CD4-positive, alpha-beta T cell treated with Interleukin-21 for 1 hour (primary cell): ENCODE measurements around the gene PHF24.
"Not testable (repeated sequence)": the region's sequence is repeated elsewhere in the genome, so short reads cannot be mapped to it uniquely, and the experiment has no call there.

Source experiments
- DNase-seq: peaks from one replicate; pipeline ENCODE4 v3.0.0-alpha.2; 2020

PHF24 gene

DNA sequence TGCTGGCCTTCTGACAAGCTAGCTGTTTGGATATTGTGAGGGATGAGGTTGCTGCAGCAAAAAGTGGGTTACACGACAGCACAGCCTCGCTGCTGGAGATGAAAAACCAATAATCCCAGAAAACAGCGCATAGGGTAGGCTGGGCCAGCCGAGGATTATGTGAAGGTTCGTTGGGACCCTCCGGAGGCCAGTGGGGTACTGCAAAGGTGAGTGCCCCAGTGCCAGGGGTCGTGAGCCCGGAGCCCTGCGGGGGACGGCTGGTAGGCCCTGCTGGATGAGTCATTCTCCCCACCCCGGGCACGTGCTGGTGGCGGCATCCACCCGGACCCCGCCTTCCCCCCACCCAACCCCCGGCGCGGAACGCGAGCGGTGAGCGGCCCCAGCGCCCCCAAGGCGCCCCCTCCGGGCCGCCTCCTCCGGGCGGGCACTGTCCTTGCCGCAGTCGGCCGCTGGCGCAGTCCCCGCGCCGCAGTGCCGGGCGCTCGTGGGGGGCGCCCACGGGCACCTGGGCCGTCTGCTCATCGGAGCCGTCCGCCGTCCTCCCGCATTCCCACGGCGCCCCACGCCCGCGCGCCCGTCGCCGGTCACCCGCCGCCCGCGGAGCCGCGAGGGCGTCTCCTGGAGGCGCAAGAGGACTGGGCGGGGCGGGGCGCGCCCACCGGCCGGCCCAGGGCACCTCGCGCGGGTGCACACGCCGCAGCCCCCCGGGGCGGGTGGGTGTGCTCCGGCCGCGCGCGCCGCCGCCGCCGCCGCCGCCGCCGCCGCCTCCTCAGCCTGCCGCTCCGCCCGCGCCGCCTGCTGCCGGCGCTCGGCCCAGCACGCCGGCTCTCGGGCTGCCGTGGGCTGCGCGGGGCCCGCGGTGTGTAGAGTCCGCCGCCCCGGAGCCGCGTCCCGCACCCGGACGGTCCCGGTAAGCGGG, at the start of gene PHF24:
Gene PHF24, plus strand, starts transcription at position 794 of the 919 bp plus-strand sequence. CDS start 13,014 bp downstream, outside the sequence.
- DNase-seq = no peak

DNA sequence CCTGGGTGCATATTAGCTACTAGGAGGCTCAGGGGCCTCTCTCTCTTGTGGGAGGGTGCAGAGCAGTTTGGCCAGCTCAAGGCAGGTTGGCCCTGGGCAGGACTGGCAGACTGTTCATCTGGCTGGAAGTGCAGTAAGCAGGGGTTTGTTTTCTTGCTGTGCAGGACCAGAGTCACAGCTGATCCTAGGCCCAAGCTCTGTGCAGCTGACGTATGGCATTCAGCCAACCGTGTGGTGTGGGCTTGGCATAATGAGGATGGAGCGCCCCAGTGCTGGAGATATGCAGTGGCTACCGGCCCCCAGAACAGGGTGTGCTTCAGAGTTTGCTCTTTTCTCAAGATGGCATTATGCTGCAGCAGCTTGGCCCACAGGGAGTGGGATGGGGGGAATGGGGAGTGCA, 31.0 kb upstream of the PHF24 start:
- no peak for DNase-seq

DNA sequence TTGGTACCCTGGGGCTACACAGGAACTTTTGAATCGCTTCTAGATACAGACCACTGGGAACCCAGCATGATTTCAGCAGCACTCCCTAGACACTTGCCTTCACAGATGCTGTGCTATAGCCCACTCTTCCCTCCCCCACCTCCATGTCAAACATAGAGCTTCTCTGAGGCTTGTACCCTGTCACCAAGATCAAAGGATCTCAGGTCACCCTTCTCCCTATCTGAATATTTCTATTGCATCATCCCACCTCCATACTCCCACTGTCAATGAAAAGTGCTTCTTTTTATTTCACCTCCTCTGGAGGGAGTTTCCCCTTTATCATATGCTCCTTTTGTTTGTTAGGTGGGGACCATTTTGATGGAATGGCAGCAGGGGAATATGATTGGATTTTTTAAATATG, 29.2 kb upstream of the PHF24 start:
- no peak for DNase-seq

DNA sequence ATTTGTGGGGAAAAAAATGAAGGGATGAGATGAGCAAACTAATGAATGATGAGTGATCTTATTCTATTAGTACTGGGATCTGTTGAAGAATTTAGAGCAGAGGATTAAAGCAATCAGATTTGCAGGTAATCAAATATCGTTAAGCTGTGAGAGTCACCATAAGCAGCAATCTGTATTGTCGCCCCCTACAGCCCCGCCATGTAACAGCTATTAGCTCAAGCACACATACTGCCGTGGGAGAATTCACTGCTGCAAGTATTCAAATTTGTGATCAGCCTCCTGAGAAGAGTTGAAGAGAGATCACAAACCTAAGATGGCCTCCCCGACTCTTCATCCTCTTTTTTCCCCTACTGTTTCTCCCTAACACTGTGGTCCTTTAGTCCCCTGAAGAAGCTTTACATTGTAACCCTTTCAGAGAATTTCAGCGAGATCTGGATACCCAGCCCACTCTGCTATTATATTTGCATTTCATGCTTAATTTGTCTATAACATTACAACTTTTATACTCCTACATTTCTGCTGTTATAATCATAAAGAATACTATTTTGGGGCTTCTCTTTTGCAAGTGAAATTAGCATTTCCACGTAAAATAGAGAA, 28.5 kb upstream of the PHF24 start:
- peak; percentile 19 for DNase-seq

DNA sequence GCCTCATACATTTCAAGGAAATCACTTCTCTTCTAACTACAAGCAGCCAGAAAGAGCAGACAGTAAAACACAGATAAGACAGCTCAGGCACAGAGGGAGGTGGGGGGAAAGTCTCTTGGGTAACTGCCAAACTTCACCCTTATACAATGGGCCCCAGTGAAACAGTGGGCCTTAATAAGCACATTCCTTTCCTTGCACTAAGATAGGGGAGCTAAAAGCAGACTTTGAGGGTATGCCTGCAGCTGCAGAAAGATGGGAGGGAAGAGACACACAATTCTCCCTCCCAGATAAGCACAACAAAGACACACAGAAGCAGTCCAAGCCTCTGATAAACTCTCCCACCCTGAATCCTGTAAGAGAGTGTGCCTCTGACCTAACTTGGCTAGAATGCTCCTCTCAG, 18.1 kb upstream of the PHF24 start:
- not testable (repeated sequence) for DNase-seq

DNA sequence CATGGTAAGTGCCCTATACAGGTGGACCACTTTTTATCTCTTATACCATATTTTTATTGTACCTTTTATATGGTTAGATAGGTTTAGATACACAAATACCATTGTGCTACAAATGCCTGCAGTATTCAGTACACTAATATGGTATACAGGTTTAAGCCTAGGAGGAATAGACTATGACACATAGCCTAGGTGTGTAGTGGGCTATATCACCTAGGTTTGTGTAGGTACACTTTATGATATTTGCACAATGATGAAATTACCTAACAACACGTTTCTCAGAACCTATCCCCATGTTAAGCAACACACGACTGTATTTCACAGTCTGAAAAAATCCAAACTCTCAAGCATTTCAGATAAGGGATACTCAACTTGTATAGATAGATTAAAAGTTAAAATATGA, 9.6 kb upstream of the PHF24 start:
- DNase-seq = no peak

DNA sequence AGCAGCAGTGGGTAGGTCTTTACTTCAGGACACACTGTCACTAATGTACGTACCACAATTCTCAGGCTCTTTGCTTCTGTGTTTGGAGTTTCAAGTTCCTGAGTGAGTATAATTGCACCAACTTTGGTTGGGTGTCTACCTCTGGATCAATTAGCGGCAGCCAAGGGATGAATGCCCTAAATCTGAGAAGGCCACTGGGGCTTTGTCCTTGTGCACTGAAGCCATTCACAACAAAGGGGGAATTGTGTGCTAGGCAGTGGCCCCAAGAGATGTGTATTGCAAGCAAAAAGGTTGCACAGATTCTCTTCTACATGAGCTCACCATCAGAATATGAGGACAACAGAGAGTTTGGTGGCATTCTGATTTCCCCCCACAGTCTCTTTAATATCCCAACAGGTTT, 3.9 kb upstream of the PHF24 start:
- DNase-seq = no peak

DNA sequence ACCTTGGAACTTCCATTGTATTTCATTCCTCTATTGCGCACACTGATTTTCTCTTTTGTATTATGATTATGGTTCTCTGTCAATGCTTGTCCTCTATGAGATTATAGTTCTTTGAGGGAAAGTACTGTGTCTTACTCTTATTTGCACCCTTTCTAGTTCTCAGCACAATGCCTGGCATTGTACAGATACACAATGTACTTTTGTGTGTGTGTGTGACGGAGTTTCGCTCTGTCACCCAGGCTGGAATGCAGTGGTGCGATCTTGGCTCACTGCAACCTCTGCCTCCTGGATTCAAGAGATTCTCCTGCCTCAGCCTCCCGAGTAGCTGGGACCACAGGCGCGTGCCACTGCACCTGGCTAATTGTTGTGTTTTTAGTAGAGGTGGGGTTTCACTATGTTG, 2.0 kb upstream of the PHF24 start:
- not testable (repeated sequence) for DNase-seq

DNA sequence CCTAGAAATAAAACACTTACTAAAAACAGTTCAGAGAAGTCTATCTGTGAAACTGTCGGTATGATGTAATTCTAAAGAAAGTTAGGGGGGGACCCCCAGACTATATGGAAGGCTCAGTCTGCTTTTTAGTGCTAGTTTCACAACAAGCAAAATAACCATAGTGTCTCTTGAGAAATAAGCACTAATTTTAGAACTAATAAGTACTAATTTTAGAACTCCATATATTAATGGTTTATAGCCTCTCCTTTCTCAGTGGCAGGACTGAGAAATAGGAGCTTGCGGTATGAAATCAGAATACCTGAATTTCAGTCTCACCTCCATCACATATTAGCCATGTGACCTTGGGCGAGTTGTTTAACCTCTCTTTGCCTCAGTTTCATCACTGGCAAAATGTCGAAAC, 1.4 kb upstream of the PHF24 start:
- DNase-seq = no peak

DNA sequence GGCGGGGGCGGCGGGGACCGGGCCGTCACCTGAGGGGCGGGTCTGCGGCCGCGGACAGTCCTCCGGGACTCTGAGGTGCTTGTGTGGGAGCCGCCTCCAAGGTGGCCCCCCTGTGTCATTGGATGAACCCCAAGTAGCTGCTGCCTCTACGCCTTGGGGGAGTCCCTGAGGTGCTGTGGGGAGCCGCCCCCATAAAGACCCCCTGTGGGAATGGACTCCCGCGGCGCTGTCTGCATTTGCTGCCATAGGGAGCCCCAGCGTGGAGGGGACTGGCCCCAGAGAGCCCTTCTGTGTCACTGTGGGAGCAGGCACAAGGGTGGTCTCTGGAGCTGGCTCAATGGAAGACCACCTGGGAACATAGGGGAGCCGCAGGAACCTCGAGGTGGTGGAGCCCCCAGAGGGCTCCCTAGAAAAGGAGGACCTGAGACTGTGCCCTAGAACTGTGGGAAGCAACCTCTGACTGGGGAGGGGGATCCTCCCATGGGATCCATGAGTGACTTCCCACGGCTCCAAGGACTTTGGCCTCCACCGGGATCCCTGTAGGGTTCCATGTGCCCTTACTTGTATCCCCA, 412 bp downstream of the PHF24 start:
- DNase-seq = no peak

DNA sequence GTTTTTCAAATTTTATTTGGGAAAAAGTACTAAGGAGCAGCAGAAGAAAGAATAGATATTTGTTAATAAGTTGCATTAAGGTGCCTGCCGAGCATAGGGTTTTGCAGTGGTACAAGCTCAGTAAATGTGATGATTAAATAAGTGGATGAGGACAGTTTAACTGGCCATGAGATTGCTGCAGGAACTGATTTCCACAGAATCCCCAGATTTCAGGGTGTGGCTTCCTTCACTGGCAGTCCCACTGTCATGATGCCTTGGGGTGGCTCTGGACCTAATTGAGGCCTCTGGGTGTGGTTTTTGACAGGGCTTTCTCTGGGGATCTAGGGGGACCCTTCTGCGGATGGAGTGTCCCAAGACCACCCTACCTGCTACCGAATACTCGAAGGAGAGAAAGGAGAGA, 1.4 kb downstream of the PHF24 start:
- no peak for DNase-seq

DNA sequence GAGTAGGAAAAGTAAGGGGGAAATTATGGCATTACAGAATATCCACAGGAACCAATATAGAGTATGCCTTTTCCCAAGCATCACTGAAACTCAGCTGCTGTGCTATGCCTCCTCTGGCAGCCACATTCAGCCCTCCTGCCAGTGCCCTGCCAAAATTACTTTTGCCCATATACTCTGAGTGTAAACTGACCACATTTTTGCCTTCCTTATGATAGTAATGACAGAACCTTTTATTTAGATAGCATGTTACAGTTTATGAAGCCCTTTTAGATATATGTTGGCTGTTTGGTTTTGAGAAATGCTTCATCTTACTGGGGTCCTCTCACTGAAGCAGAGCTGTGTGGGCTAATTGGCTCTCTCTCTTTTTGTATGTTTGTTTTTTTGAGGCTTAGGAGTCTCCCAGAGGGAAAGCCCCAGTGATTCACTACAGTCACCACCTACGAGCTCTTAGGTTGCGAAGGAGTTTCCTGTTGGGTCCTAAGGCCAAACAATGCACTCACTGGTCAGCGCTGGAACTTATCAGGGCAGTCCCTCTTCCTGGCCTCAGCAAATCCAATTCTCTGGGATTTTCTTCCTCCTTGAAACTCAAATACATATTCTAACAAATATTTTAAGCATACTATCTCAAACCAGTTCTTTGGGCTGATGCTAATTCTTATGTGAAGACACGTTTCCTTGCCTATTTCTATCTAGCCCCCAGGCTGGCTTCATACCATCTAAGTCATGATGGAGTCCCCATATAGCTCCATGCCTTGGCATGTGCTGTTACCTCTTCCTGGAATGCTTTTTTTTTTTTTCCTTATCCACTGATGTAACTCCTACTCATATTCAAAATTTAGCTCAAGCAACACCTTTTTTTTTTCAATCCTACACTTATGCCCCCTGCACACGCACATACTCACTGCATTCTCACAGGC, 3.7 kb downstream of the PHF24 start:
- DNase-seq = no peak

DNA sequence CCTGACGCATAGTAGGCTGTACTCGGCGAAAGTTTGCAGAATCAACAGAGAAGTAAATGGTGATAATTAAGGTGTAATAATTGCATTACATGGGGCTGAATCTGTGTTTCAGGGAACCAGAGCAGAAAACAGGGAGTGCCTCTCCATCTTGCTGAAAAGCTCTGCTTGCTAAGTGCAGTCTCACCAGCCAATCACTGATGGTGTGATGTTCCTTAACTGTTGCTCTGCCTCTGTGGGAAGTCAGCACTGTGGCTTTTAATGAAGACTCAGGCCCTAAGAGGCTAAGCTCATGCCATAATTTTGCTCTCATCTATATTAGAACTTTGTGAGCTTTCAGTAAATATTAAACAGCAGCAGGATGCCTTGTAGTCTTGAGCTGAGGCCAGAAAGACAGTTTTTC, 4.5 kb downstream of the PHF24 start:
- DNase-seq = no peak

DNA sequence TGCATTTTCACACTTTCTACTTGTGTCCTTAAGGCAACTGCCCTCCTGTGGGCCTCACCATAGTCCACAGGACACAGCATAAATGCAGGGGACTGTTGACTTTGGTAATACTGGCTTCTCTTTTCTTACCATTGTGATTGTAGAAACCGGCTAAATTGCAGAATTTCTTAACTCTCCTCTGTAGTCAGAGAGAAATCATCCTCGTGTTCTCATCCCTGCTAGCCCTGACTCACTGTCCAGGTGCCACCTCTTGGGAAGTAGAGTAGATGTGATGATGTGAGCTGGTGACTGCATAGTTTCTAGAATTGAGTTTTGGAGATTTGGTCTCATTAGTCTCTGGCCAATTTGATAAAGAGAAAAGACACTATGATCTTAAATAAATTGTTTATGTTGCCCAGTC, 5.5 kb downstream of the PHF24 start:
- no peak for DNase-seq

DNA sequence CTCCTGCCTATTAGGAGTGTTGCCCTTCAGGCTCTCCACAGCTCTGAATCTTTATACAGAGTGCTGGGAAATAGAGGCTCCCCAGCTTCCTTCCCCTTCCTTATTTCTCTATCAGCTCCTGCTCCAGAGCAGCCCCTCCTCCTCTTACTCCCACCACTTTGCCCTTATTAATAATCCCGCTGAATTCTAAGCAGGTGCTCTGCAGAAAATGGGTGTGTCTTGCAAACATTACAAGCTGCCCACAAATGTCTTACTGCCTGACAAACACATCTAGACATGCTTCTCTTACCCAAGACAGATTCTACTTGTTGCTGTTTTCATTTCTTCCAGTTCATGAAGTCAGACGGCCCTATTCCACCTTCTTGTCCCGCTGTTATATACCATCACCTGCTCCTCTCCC, 6.4 kb downstream of the PHF24 start:
- DNase-seq = no peak

DNA sequence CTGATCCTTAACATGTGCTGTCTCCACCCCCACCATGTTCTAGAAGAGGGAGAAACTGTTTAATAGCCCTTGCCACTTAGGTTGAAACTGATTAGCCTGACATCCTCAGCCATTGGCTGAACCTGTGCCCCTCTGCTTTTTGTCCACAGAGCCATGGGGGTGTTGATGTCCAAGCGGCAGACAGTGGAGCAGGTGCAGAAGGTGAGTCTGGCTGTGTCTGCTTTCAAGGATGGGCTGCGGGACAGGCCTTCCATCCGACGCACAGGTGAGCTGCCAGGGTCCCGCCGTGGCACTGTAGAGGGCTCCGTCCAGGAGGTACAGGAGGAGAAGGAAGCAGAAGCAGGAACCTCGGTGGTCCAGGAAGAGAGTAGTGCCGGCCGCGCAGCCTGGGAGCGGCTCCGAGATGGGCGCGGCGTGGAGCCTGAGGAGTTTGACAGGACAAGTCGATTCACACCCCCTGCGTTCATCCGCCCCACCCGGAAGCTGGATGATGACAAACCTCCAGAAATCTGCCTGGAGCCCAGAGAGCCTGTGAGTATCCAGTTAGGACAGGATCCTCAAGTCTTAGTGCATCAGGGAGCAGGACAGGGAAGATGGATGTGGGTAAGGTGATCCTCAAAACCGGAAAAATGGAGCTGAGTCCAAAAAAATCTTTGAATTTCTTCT, 13.2 kb downstream of the PHF24 start:
- DNase-seq = no peak

DNA sequence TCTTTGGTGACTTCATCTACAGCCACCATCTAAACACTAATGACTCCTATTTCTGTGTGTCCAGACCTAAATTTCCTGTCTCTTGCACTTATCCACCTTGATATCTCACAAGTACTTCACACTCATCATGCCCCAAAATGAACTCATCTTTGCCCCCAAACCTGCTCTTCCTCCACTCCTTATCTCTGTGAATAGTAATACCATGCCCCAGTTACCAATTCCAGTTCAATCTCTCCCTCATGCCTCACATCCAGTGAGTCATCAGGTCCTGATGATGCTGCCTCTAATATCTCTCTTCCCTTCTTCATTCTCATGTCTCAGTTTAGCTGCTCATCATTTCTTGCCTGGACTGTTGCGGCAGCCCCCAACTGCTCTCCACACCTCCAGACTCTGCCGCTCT, 16.6 kb downstream of the PHF24 start:
- DNase-seq = no peak

DNA sequence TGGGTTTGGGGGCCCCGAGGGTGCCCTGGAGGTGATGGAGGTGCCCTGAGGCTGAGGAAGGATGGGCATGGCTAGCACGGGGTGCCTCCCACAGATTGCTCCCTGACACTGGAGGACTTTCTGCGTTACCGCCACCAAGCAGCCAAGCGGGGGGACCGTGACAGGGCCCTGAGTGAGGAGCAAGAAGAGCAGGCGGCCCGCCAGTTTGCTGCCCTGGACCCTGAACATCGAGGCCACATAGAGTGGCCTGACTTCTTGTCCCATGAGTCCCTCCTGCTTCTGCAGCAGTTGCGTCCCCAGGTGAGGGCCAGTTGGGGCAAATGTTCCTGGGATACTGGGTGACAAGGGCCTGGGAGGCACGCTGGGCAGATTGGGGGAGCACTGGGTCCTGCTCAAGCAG, 18.4 kb downstream of the PHF24 start:
- no peak for DNase-seq

DNA sequence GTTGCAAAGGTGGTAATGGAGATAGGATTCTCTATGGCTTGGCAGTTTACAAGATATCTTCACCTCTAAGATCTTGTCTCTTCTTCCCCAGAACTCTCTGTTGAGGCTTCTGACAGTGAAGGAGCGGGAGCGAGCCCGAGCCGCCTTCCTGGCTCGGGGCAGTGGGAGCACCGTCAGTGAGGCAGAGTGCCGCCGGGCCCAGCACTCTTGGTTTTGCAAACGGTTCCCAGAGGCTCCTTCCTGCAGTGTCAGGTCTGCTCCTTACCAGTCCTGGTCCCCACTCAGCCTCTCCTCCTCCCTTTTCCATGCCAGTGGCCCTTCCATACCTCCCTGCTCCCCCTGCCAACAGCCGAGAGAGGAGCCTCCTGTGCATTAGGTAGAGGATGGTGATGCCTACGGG, 18.9 kb downstream of the PHF24 start:
- DNase-seq = no peak

DNA sequence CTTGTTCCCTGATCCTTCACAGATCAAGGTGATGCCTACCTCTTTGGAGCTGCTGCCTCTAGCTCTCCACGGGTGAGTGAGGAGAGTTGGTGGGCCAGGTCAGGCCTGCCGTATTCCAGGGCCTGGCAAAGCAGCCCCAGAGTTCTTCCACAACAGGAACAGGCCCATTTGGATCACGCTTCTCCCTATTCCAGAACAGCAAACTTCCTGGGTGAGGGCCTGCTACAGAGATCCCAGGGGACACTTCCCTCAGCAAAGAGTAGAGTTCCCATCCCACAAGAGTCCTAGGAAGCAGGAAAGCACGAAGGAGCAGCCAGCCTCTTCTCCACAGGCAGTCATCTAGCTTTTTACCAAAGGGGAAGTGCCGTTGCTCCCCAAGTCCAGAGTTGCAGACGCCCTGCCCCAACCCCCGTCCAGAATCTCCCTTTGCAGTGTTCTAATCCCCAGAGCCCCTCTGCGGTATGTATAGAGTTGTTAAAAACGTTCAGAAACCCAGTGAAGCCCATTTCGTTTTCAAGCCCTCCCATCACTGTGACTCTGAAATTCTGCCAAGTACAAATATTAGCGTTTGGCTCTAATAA, 22.2 kb downstream of the PHF24 start:
- DNase-seq = no peak

DNA sequence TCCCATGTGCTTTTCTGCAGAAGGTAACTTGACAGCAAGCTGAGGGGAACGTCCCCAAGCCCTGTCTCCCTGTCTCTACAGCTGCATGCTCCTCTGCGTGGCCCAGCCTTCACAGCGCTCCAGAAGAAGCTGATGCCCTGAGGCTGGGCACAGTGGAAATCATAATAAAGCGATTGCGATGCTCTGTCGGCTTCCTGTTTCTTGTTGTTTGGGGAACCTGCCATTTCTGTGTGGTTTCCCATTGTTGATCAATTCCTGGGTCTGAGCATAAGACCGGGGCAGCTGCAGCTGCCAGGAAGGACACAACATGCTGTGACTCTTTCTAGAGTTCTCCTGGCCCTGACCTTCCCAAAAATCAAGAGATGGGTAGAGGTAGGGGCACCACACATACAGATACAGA, 24.3 kb downstream of the PHF24 start:
- no peak for DNase-seq

DNA sequence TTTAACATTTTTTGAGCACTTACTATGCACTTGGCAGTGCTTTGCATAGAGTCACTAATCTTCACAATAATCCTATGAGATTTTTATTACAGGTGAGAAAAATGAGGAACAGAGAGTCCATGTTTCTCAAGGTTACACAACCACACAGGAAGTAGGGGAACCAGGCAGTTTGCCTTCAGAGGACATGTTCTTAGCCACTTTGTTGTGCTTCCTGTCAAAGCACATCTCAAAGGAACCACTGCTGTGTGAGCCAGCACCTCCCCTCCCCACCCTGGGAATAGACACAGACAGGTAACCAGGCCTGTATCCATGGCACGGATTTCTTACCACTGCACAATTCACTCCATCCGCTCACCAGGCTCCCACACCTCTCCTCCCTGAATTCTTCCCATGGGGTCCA, 25.1 kb downstream of the PHF24 start:
- DNase-seq = peak; percentile 21
